Stimulated activated CD8-positive, alpha-beta memory T cell treated with anti-CD3 and anti-CD28 coated beads, Interleukin-7, amount 100 ng/mL, for 4 hours (primary cell): Measurements from ENCODE around the gene CCDC180.
"Not testable (repeated sequence)": the region's sequence is repeated elsewhere in the genome, so short reads cannot be mapped to it uniquely, and the experiment has no call there.

ENCODE experiments used
- DNase-seq, 2 donors: peaks; one replicate each; pipeline ENCODE4 v3.0.0-alpha.2; 2020; ENCODE audit warnings: low read depth in 2 of 2

The CCDC180 gene

GRCh38 chr9:97311798-97312500 lies 4.5 kb downstream of the CCDC180 start:
- no peak for DNase-seq

GRCh38 chr9:97312556-97312955 lies 5.1 kb downstream of the CCDC180 start:
- no peak for DNase-seq

GRCh38 chr9:97313243-97313642 lies 5.8 kb downstream of the CCDC180 start:
- DNase-seq, result no peak

GRCh38 chr9:97313746-97314145 lies 6.3 kb downstream of the CCDC180 start:
- no peak for DNase-seq

GRCh38 chr9:97314503-97314902 lies 7.0 kb downstream of the CCDC180 start:
- DNase-seq, result no peak

- DNase-seq, result no peak
These were observed 8.1 kb downstream of the CCDC180 start for GRCh38 chr9:97315550-97315949.

GRCh38 chr9:97316904-97317303 lies 9.4 kb downstream of the CCDC180 start:
- DNase-seq, result no peak

GRCh38 chr9:97318433-97318832 lies 11.0 kb downstream of the CCDC180 start:
- no peak for DNase-seq

- DNase-seq, result no peak
These were observed 11.9 kb downstream of the CCDC180 start for GRCh38 chr9:97319395-97319794.

GRCh38 chr9:97320080-97320642 lies 12.7 kb downstream of the CCDC180 start:
- DNase-seq, result no peak

GRCh38 chr9:97321251-97321650 lies 13.8 kb downstream of the CCDC180 start:
- no peak for DNase-seq

- no peak for DNase-seq
These were observed 14.2 kb downstream of the CCDC180 start for GRCh38 chr9:97321691-97322090.

- DNase-seq, result no peak
These were observed 14.6 kb downstream of the CCDC180 start for GRCh38 chr9:97322105-97322504.

- no peak for DNase-seq
These were observed 17.5 kb downstream of the CCDC180 start for GRCh38 chr9:97324954-97325353.

- DNase-seq, result no peak
These were observed 20.1 kb downstream of the CCDC180 start for GRCh38 chr9:97327562-97327961.

- no peak for DNase-seq
These were observed 25.5 kb downstream of the CCDC180 start for GRCh38 chr9:97332993-97333392.

GRCh38 chr9:97335622-97336021 lies 28.2 kb downstream of the CCDC180 start:
- not testable (repeated sequence) for DNase-seq

GRCh38 chr9:97348871-97349270 lies 41.4 kb downstream of the CCDC180 start:
- DNase-seq, result no peak

- DNase-seq, result no peak
These were observed 41.9 kb downstream of the CCDC180 start for GRCh38 chr9:97349400-97349799.

GRCh38 chr9:97354637-97355036 lies 47.2 kb downstream of the CCDC180 start:
- DNase-seq, result no peak

GRCh38 chr9:97357056-97357455 lies 49.6 kb downstream of the CCDC180 start:
- DNase-seq, result no peak
